HG02943 (cell line): Measurements from ENCODE around the gene TBC1D9B.
"Not testable (repeated sequence)": the region's sequence is repeated elsewhere in the genome, so short reads cannot be mapped to it uniquely, and the experiment has no call there.

Source experiments
- ATAC-seq: cut with Tn5 transposase; IDR thresholded peaks from one replicate; pipeline ENCODE4 v1.9.1; 2021; ENCODE audit warnings: mild to moderate bottlenecking, low read depth, moderate library complexity; ENCODE audit not compliant: unreplicated experiment

The TBC1D9B gene

DNA sequence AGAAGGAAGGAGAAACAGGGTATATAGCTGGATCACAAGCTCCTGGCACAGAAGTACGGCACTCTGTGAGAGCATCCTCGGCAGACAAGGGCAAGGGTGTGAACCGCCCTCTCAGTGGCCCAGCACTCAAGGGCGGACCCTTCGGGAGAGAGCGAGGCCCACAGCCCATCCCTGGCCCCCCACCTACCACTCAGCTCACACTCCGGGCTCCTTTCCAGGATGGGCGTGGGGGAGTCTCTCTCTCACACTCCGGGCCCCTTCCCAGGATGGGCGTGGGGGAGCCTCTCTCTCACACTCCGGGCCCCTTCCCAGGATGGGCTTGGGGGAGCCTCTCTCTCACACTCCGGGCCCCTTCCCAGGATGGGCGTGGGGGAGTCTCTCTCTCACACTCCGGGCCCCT, 36.2 kb downstream of the TBC1D9B start:
- not testable (repeated sequence) for ATAC-seq

- no peak for ATAC-seq
Observed at GRCh38 chr5:179870952-179871351, 36.7 kb downstream of the TBC1D9B start.

- ATAC-seq = no peak
Observed at GRCh38 chr5:179870403-179870903, 37.2 kb downstream of the TBC1D9B start.

- ATAC-seq = no peak
Observed at GRCh38 chr5:179869641-179870402, 37.9 kb downstream of the TBC1D9B start.

DNA sequence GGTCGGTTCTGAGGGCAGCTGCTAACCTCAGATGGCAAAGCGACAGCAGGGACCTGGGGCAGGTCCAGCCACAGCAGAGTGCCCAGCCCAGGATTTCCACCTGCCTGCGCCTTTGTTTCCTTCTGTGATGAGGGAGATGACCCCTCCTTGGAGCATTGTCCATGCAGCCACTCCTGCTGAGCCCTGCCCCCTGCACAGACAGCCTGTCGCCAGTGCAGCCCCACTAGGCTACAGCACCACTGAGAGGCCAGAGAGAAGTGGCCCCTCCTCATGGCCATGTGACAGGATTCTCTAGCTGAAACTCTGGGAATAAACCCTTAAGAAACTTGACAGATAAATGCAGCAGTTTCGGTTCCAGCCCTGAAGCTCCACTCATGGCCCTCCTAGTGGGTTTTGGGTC, 38.6 kb downstream of the TBC1D9B start:
- no peak for ATAC-seq

DNA sequence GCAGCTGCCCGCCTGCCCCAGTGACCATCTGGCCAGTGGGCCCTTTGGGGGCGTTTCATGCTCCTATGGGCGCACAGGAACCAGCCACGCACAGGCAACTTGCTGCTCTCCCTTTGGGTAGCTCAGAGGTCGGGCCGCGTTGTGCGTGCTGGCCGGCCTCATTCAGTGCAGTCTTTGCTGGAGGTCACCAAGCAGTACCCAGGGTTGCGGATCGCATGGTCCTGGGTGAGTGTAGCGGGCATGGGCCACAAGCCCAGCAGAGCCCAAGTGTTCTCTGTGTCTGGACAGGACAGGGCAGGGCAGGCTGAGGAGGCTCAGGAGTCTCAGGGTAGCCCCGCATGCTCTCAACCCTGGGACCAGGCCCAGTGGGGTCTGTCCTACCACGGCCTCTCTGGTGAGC, 39.2 kb downstream of the TBC1D9B start:
- ATAC-seq = no peak

DNA sequence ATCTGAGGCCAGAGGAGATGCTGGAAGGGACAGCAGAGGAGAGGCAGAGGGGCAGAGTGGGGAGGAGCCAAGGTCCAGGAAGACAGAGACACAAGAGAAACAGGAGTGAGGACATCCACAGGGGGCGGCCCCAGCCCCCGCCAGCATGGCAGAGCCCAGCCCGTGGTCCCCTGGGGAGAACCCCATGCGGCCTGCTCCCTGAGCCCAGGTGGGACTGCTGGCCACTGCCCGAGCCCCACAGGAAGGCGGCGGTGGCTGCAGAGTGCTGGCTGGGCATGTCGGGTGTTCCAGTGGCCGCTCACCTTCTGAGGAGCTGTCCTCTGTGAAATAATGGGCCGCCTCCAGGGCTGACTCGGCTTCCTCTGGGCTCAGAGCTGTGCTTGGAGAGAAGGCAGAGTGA, 40.2 kb downstream of the TBC1D9B start:
- ATAC-seq = no peak

GRCh38 chr5:179867079-179867465, 40.6 kb downstream of the TBC1D9B start:
- ATAC-seq = no peak

DNA sequence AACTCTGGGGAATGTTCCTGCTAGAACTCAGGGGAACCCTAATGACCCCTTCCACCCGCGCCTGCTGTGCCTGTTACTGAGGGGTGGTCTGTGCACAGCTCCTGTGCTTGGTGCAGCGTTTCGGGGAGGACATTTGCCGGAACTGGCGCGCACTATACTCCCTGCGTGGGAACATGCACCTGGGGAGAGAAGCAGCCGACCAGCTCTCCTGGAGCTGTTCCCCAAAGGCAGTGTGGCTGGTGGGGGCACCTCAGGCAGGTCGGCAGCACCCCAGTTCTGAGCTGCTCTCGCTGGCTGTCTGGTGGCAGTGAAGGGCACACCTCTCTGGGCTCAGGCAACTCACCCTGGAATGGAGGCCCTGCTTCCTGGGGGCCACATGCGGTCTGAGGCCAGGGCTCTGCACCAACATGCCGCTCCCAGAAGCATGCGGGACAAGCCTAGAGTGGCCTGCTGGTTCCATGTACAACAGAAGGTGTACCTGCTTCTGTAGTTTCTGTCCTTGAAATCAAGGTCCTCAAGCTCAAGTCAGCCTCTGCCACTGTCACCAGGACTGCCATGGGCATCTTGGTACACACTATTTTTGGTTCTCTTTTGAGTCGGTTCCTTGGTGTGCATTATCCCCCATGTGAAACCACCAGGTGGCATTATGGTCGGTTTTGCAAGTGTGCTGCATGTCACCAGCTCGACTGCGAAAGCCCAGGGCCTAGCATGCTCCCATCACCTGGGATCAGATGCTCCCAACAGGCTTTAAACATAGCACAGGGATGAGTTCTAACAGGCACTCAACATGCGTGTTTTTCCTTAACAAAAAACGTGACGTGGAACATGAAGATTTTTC, 41.2 kb downstream of the TBC1D9B start:
- ATAC-seq = no peak

DNA sequence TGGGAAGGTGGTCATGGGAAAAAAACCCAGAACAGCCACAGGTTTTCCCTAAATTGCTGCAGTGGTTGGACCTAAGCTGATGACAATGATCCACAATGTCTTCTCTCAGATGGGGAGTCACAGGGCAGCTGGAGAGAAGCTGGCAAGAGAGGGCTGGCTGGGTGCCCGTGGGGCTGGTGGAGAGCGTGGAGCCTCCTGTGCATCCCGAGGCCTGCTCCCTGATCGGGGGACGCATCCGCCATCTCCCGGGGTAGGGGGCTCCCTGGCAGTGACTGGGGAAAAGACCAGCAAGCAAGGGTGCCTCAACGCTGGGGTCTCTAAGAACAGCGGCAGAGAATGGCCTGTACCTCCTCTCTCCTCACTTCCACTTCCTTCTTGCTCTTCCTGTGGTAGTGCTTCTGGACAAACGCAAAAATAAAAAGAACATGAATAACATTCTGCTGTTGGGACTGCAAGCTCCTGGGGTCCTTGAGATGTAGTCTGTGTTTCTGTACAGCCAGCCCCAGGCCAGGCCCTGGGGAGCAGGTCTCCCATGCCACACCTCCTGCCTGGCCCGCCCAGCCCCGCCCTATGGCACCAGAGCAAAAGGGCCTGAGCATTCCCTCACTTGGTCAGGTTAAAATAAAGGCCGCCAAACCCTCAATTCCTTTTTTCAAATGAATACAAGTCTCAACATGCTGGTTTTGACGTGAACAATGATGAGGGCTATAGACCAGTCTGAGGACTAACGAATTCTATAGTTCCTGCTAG, 42.0 kb downstream of the TBC1D9B start:
- no peak for ATAC-seq

- ATAC-seq = no peak
Observed at GRCh38 chr5:179864686-179865085, 43.0 kb downstream of the TBC1D9B start.

DNA sequence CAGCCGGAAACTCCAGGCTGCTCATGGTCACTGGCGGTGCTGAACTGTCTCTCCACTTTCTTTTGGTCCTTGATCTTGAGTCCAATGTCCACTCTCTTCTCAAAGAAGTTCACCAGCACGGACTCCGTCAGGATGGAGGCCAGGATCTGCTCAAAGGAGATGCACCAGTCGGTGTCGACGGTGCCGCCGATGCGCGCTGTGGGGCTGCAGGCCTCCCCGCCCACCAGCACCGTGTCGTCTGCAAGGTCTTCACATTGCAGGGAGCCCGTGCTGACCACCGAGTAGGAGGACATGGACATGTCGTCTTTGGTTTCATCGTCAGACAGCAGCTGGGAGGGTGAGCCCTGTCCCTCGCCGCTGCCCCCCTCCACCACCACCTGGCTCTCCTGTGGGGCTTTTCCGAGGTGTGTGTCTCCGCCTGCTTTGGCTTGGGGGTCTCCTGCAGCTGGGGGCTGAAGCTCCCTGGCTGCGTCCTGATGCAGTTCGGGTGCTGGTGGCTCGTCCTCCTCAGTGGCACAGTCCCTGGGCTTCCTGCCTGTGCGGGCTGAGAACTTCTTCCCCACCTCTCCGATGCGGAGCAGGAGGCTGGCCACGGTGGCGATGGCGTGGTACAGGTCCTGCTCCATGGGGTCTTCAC, 44.1 kb downstream of the TBC1D9B start:
- ATAC-seq = no peak

DNA sequence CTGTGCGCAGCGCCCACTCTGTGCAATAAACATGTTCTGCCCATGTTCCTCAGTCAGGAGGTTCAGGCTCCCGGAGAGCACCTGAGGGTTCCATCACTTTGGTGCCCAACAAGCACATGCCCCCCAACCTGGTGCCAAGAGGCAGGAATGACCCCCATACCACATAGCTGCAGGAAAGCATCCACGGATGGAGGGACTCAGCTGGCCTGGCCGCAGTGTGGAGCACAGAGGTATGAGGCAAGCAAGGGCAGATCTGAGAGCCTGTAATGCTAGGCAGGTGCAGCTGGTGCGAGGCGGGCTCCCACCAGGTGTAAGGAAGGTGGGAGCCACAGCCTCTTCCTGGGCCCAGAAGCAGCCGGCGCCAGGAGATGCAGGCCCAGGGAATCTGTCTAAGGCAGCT, 44.8 kb downstream of the TBC1D9B start:
- ATAC-seq = no peak

GRCh38 chr5:179862296-179862695, 45.4 kb downstream of the TBC1D9B start:
- no peak for ATAC-seq

- ATAC-seq = no peak
Observed at GRCh38 chr5:179860301-179860700, 47.4 kb downstream of the TBC1D9B start.

DNA sequence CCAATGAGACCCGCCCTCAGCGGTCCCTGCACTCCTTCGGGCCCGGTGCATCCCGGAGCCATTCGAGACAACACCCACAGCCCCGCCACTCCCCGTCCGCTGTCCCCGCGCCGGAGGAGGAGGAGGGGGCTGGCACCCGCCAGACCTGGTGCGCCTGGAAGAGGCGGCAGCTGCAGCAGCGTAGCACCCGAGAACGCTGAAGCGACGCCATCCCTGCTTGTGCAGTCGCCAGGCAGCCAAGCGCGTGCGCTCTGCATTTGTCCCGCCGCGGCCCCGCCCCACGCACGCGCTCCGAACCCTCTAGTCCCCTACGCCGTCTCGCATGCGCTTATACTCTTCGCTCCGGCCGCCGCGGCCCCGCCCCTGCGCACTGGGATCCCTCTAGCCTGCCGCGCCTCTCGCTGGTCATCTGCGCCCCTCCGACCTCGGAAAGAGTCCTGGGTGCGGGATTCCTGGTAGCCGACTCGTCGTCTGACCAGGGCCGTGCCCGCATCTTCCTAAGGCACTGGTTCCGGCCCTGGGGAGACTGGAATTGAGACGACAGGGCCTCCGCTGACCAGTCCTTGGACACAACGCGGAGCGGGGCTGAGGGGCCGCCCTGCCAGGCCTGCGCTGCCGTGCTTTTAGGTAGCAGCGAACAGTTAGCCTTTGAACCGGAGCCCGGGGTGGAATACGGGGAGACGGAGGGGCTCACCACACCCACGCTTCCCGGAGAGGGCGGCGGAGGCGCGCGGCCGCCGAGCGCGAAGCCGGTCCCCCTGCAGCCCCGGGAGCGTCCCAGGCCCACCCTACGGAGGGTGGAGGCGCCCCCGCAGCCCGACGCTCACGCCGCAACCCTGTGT, 48.9 kb downstream of the TBC1D9B start, which contains the start of gene MRNIP:
Gene MRNIP, minus strand, starts transcription at position 232 of the 842 bp plus-strand sequence. Its CDS starts 21 bp downstream, at position 211.
- peak; percentile 96 for ATAC-seq

DNA sequence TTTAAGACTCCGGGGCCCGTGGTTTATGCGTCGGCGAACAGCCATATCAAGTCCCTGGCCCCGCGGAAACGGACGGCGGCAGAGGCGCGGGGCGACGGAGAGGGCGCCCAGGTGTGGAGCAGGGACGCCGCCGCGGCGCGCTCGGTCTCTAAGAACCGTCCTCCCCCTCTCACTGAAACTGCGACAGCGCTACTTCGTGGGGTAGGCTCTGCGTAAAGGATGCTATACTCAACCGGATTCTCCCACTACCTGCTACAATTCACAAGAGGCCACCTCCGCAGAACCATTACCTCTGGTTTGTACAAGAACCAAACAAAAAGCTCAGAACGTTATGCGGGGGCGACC, 49.5 kb downstream of the TBC1D9B start:
- peak; percentile 33 for ATAC-seq

DNA sequence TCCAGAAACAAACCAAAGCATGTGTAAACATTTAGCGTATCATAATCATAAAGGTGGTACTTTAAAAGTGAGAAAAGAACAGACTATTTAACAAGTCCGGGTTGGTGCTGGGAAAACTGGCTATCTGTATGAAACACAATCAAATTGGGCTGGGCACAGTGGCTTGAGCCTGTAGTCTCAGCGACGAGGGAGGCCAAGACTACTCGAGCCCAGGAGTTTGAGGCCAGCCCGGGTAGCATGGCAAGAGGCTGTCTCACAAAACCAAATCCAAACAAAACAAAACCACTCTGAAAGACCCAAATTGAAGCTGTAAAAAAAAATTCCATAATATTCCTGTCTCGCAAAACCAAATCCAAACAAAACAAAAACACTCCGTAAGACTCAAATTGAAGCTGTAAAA, 53.3 kb downstream of the TBC1D9B start:
- ATAC-seq = no peak

GRCh38 chr5:179852993-179853547, 54.6 kb downstream of the TBC1D9B start:
- ATAC-seq = peak; percentile 72
